Midbrain (tissue), 1 donor: ENCODE results near the gene TACC3.

Experiments used
- DNase-seq: peaks from one replicate; lab custom pipeline; 2025; lab: John Stamatoyannopoulos, UW

TACC3 gene

GRCh38 chr4:1723131-1723801 is 1.9 kb downstream of the TACC3 start:
- no peak for DNase-seq

GRCh38 chr4:1725521-1725920 is 4.2 kb downstream of the TACC3 start:
- DNase-seq: no peak

- peak; percentile 89 for DNase-seq
Measured at GRCh38 chr4:1726146-1726934, 5.0 kb downstream of the TACC3 start.

GRCh38 chr4:1727117-1728031 is 6.1 kb downstream of the TACC3 start:
- DNase-seq: no peak

- no peak for DNase-seq
Measured at GRCh38 chr4:1728061-1728980, 7.0 kb downstream of the TACC3 start.

GRCh38 chr4:1730532-1731135 is 9.3 kb downstream of the TACC3 start:
- DNase-seq: no peak

GRCh38 chr4:1731180-1731579 is 9.9 kb downstream of the TACC3 start:
- DNase-seq: no peak

- DNase-seq: no peak
Measured at GRCh38 chr4:1732911-1733310, 11.6 kb downstream of the TACC3 start.

- no peak for DNase-seq
Measured at GRCh38 chr4:1735215-1735614, 13.9 kb downstream of the TACC3 start.

GRCh38 chr4:1736812-1737211 is 15.5 kb downstream of the TACC3 start:
- no peak for DNase-seq

- no peak for DNase-seq
Measured at GRCh38 chr4:1737666-1738065, 16.3 kb downstream of the TACC3 start.

- DNase-seq: no peak
Measured at GRCh38 chr4:1738410-1738809, 17.1 kb downstream of the TACC3 start.

- no peak for DNase-seq
Measured at GRCh38 chr4:1739358-1739757, 18.0 kb downstream of the TACC3 start.

GRCh38 chr4:1740021-1740545 is 18.8 kb downstream of the TACC3 start:
- no peak for DNase-seq

GRCh38 chr4:1741208-1741607 is 19.9 kb downstream of the TACC3 start:
- DNase-seq: no peak

GRCh38 chr4:1743551-1743950 is 22.2 kb downstream of the TACC3 start:
- DNase-seq: no peak

- no peak for DNase-seq
Measured at GRCh38 chr4:1743975-1744374, 22.7 kb downstream of the TACC3 start.

GRCh38 chr4:1744552-1744951 is 23.2 kb downstream of the TACC3 start:
- no peak for DNase-seq

- no peak for DNase-seq
Measured at GRCh38 chr4:1745165-1745564, 23.8 kb downstream of the TACC3 start.

GRCh38 chr4:1745697-1746096 is 24.4 kb downstream of the TACC3 start:
- no peak for DNase-seq

- DNase-seq: peak; percentile 40
Measured at GRCh38 chr4:1746265-1746691, 25.0 kb downstream of the TACC3 start.
